DMS153 (cell line): Measurements from ENCODE around the gene OR10A6.

Source experiments
- DNase-seq: peaks from one replicate; lab custom pipeline; 2025; lab: John Stamatoyannopoulos, UW

Gene OR10A6

DNA sequence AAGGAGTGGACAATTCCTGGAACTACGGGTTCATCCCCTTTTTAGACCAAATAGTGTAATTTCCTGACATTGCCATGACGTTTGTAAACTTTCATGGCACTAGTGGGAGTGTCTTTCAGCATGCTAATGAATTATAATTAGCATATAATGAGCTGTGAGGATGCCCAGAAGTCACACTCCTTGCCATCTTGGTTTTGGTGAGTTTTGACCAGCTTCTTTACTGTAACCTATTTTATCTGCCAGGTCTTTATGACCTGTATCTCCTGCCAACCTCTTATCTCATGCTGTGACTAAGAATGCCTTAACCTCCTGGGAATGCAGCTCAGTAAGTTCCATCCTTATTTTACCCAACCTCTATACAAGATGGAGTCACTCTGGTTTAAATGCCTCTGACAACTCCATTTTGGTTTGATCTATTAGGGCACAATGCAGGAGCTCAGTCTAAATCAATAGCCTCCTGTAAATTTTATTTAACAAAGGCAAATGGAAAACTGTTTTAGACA is 20.7 kb downstream of the OR10A6 start:
- DNase-seq = no peak

DNA sequence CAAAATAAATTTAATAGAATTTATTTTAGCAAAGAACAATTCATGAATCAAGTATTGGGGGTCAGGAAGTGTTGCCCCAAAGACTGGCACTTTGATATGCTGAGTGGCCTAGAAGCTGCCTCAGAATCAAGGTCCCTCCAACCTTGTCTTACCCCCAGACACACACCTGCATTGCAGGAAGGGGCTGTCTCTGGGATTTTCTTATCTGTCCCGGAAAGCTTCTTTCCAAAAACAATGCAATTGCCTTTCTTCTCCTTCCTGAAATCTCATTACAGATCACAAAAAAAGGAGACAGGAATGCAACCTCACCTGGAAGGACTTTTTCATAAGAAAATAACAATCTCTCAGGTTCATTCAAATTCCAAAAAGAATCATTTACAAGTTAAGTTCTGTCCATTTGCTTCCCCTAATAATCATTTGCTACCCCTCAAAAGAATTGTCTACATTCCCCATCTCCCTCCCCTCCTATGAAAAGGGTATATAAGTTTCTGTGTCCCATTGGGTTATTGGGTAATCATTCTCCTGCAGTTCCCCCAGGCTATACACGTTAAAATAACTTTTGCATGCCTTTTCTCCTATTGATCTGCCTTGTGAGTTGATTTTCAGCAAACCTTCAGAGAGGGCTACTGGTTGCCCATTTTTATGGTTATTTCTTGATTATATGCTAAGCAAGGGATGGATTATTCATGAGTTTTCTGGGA is 21.3 kb downstream of the OR10A6 start:
- DNase-seq = no peak

DNA sequence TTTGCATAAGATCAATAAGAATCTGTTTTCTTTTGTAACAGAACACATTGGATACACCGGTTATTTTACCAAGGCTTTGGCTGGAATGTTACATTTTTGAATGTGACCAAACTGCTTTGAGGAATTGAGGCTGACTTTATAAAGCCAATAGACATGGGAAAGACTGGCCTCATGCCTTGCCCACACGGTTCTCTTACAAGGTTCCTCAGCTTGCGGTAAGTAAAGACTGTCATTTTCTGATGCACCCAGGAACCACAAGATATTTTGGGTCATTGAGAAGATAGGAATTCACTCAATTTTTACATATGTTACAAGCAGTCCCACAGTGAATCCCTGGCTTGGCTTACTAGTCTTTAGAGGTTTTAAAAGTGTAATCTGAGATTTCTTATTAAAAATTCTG is 23.9 kb downstream of the OR10A6 start:
- no peak for DNase-seq

DNA sequence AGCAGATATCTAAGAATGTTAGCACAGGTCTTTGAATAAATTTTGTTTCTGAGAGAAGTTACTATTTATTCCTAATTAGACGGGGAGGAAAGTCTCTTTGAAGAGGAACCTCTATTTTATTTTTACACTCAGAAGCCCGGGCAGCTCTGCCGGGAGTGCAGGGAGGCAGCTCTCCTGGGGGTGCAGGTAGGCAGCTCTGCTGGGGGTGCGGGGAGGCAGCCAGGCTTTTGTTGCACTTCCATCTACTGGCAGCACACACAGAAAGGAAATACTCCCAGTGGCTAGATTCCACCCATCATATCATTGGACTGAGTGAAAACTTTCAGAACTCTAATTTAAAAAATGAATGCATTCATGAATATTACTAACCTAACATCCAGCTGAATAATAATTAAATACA is 24.6 kb downstream of the OR10A6 start:
- no peak for DNase-seq

DNA sequence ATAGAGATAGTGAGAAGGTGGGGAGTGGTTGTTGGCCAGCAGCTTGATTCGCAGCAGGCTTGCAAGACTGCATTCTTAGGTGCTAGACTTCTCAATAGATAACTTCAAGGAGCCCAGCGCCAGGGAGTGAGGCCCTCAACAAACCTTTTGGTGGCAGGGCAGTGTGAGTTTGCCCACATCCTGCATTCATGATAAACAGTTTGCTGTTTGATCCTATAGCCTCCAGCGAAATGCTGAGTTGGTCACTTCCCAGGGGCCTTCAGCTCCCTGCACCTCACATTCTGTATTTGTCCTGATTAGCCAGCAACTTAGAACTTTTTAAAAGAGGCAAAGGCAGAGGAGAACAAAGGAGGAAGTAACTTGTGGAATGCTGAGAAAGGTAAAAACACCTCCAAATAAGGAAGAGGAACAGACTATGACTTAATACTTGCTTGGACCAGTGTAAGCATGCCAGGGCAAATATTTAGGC is 25.1 kb downstream of the OR10A6 start:
- DNase-seq = no peak

DNA sequence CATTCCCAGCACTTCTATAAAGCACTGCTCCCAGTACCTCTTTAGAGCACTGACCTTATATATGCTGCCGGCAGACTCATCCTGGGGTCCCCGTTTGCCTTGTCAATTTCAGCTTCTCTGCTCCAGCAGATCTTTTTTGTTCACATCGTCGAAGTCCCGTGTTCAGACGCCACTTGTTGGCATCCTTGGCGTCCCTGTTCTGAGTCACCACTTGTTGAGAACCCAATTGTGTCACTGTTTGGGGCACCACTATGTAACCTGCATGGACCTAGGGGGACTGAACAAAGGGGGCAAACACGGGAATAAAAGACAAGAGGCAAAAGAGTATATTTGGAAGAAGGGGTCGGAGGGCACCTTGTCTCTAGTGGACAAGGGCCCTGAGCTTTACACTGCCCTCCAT is 25.5 kb downstream of the OR10A6 start:
- DNase-seq = no peak

DNA sequence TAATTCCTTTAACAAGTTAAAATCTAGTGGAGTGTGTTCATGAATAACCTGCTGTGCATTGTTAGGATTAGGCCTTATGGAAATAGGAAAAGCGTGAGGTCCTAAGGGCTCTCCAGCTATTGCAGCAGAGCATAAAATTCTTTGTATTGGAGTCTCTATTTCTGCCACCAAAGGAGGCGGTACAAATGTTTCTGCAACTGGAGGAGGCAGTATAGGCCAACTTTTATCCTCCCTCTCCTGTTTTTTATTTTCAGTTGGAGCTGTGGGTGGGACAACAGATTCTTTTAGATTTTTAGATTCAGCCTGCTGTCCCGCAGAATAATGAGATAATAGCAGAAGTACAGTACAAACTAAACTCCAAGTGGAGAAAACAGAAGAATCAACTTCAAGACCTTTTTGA is 26.2 kb downstream of the OR10A6 start:
- DNase-seq = no peak

DNA sequence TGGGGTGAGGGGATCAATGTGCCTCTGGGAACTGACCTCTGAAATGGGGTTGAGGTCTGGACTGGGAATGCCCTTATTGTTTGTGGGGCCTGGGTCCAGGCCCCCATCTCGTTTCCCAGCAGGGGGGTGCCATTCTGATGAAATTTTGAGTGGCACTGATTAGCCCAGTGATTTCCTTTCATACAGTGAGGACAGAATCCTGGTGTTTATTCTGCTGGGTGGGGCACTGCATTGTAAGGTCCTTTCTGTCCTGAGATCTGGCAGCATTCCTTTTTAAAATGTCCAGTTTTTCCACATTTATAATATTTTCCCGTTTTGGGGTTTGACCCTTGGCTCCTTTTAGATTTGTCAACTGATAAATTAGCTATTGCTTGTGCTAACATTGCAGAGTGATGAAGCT is 27.1 kb downstream of the OR10A6 start:
- no peak for DNase-seq

DNA sequence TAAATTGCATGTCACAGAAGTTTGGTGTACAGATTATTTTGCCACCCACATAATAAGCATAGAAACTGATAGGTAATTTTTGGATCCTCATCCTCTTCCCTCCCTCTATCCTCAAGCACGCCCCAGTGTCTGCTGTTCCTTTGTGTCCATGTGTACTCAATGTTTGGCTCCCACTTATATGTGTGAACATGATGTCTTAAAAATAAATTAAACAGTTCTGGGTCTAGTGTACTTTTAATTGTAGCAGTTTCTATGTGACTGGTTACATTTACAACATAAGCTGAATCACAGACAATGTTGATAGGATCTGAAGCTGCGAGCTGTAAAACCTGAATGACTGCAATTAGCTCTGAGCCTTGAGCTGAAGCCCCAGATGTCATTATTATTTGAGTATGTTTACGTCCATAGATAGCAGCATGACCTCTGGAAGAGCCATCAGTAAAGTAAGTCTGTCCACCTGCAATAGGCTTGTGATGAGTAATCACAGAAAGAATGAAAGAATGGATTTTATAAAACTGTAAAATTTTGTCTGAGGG is 29.7 kb downstream of the OR10A6 start:
- DNase-seq = no peak

DNA sequence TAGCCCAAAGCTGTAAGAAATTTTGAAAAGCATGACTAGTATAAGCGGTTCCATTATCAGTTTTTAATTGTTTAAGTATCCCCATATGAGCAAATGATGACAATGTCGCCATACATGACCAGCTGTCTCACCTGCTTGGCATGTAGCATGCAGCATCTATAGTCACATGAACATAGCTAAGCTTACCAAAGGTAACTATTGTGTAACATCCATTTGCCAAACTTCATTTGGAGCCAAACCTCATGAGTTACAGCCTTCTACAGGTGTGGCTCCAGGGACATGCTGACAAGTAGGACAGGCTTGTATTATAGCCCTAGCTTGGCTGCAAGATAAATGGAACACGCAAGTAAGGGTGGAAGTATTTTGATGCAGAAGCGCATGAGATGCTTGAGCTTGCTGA is 30.4 kb downstream of the OR10A6 start:
- DNase-seq = no peak

DNA sequence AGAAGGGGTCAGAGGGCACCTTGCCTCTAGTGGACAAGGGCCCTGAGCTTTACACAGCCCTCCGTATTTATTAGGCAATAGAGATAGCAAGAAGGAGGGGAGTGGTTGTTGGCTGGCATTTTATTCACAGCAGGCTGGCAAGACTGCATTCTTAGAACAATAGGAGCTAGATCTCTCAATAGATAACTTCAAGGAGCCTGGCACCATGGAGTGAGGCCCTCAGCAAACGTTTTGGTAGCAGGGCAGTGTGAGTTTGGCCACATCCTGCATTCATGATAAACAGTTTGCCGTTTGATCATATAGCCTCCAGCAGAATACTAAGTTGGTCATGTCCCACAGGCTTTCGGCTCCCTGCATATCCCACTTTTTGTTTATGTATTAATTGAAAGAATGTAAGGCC is 31.6 kb downstream of the OR10A6 start:
- DNase-seq = no peak

DNA sequence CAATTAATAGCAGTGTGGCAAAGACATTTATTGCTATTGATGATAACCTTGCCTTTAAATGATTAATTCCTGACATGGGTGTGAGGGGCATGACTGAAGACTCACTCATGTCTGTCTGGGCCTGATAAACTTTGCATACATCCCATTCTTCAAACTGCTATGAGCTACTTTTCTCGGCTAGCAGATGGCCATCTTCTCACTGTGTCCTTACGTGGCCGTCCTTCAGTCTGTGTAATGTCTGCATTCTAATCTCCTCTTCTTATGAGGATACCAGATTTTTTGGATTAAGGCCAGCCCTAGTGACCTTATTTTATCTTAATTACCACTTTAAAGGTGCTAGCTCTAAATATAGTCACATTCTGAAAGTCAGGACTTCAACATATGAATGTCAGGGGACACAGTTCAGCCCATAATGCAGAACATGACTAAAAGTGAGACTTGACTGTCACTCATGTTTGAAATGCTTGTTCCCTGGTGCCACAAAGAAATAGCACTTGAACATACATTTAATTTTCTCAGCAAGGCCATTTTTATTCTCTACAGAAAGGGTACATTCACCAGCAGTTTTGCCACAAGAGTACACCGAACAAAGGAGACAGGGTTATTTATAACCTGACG is 32.3 kb downstream of the OR10A6 start:
- no peak for DNase-seq

DNA sequence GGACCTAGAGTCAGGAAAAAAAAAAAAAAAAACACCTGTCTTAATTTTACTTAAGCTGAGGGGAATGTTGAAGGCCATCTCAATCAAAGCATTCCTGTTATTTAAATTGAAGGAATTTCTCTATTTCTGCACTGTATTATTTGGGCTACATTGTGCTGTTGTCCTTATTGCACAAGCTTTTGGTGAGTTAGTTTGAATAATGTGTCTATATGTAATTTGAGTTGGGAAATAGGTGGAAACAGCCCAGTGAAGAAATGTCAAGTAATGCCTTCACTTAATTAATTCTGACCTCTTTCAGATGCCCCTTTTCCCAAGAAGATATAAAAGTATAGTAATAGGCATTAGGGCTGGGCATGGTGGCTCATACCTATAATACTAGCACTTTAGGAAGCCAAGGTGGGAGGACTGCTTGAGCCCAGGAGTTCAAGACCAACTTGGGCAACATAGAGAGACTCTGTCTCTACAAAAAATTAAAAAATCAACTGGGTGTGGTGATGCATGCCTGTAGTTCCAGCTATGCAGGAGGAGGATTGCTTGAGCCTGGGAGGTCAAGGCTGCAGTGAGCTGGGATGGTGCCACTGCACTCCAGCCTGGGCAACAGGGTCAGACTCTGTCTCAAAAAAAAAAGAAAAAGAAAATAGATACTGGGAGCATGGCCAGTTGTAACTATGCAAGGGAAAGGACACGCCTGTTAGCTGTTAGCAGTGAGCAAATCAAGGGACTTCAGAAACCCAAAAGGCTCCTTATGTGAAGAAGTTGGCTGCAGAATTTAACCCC is 34.9 kb downstream of the OR10A6 start:
- no peak for DNase-seq

DNA sequence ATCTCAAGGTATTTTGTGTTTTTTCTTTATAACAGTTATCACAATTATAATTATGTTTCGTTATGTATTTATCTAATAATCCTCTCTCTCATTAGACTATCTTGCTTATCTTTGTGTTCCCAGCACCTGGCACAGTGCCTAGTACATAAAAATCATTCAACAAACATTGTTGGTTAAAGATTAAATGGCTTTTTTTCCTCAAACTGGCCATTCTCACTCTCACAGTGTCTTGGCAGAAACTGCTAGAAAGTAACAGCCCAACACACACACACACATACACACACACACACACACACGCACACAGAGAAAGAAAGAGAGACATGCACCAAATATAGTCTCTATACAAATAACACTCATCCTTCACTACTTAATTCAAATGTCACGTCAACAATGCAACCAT is 36.8 kb downstream of the OR10A6 start:
- DNase-seq = no peak

DNA sequence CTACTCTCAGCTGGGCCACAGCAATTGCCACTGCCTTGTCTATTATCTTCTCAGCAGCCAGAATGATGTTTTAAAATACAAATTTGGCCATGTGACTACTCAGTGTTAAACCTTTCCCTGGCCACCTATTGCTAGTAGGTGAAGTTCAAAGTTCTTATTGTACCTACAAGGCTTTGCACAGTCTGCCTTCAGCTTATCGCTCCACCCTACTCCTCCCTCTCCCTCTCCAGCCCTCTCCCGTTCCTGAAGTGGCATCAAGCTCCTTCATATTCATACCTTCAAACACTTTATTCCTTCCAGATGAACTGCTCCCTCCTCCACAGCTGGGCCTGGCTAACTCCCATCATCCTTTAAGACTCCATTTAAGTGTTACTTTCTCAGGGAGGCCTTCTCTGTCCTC is 37.3 kb downstream of the OR10A6 start:
- no peak for DNase-seq

DNA sequence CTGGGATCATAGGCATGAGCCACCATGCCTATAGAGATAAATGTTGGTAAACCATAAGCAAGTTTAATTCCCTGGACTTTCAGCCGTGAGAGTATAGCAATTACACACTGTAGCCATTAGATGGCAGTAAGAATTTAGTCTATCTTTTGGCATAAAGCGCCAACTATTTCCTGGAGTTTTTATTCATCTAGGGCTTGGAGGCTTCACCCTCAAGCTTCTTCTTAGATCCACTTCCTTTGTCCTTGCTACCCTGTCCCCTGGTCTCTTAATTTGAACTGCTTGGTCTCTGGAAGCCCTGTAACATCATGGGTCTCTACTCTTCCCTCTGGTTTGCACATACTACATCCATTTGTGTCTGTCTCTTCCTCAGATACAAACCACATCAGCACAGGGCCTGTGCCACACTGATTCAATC is 38.2 kb downstream of the OR10A6 start:
- peak; percentile 10 for DNase-seq

DNA sequence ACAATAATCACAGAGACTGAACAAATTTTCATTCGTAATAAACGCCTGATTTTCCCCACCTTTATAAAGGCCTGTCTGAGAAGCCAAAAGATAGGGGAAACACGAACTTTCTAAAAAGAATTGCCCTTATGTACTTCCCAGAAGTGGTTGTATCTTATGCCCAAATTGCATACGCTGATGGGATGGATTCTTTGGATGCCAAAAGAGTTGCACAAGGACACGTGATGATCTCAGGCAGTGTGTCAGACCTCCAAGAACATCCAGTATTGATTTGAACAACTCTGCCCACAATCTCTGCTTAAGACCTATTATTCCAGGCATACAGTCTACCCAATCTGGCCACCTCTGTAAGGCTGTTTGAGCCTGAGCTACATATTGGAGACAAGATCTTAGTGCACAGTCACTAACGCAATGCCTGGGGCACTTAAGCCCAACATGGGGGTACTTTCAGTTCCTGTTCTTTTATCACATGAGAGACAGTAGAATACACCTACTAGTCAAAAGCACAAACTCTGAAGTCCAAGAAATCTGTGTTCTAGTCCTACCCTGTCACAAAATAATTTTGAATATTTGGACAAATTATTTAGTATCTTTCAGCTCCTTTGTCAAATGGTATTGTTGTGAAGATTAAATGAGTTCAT is 38.9 kb downstream of the OR10A6 start:
- DNase-seq = no peak

DNA sequence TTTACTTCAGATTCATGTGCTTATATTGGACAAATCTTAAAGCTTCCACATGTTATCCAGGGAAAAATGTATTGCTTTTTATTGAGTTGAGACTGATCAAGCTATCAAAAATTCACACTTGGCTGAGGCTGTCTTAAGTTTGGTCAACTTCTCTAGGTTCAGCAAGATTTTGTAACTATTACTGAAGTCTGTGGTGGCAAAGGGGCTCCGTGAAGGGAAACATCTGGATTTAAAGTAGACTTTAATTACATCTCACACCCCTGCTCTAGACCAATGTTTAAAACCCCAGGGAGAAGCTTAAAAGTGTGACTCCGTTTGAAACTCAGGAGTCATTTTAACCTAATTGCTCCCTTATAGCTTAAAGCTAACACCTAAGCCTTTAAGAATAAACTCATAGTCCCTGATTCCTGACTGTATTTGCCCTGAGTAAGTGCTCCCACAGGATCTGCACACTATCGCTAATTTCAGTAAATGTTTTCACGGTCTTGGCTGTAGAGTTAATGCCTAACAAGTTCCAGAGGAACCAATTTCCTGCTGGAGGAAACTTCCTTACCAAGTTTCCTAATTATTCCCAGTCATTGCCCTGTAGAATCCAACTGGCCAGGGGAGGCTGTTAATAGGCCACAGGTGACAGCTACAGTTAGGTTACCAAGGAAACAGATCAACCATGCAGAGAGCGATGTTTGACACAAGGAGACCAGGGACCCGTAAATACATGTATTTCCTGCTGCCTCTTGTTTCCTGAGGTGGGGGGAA is 40.5 kb downstream of the OR10A6 start:
- no peak for DNase-seq

DNA sequence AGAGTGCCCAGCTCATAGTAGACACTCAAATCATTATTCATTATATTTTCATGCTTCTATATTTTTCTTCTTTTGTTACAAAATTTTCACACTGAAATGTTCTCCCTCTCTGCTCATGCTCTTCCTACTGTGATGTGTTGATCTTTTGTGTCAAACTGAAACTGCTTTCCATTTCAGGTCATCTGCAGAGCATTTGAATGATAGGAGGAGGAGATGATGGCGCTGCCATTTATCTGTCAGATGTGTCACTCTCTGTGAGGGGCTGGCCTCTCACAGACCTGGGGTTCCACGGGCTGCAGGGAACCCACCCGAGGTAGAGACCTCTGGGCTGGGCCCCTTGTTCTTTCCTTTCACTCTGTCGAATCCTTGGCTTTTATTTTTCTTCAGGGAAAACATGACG is 41.1 kb downstream of the OR10A6 start:
- DNase-seq = no peak

DNA sequence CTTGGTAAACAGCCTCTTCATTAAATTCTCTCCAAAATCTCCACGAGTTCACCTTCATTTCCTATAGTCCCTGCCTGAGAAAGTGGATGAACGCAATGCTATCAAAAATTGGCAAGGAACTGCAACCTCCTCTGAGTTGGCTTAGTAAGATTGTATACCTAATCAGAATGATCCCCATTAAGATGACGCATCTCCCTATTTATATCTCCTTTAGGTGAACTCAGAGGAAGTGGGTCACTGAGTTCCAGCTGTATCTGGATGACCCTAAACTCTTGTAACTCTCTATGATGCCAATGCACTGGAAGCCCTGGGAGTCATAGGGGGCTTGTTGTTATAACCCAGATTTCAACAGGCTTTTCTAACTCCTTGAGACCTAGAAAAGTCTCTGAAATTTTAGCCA is 48.2 kb downstream of the OR10A6 start:
- DNase-seq = no peak
